ENCODE results near the gene KIF3A.

- TF ChIP-seq CTCF (IDR thresholded peaks at IDR 0.05), result no peak
- TF ChIP-seq POLR2A (IDR thresholded peaks at IDR 0.05), result no peak
Measured at GRCh38 chr5:132662004-132662401, 75.3 kb downstream of the KIF3A start.

Data from Peyer's patch (tissue), 4 donors.